Neural cell (in vitro differentiated cells): ENCODE results near the gene PHYH. TPM values are rescaled to one million over a fixed set of nuclear protein-coding genes. Genes with fewer than 3 reads are reported as not detected.

Experiments
- H2AFZ ChIP-seq: fragments of 200-600, 300-800 bp; sonication (generic), shearing (Covaris generic); 2 replicates; pipeline ENCODE4 v1.6.0; 2014; ENCODE audit warnings: low read depth, mild to moderate bottlenecking, antibody characterized with exemption, low read length, moderate library complexity
- H3F3A ChIP-seq: fragments of 200-600 bp; shearing (Covaris generic); 2 replicates; pipeline ENCODE4 v1.6.1; 2016; ENCODE audit warnings: mild to moderate bottlenecking, moderate library complexity, mixed read lengths, antibody characterized with exemption, low read length; ENCODE audit not compliant: insufficient read depth, poor library complexity, severe bottlenecking
- H3K27ac ChIP-seq: fragments of 200-600, 300-800 bp; sonication (generic), shearing (Covaris generic); 2 replicates; pipeline ENCODE4 v1.5.1; 2014; ENCODE audit warnings: mild to moderate bottlenecking, low read length, moderate library complexity
- H3K27me3 ChIP-seq: fragments of 300-800, 200-600 bp; sonication (generic), shearing (Covaris generic); 2 replicates; pipeline ENCODE4 v1.6.0; 2014; ENCODE audit warnings: mild to moderate bottlenecking, low read depth, low read length, moderate library complexity; ENCODE audit not compliant: insufficient read depth
- H3K36me3 ChIP-seq: fragments of 300-800, 200-600 bp; sonication (generic), shearing (Covaris generic); 2 replicates; pipeline ENCODE4 v1.5.1; 2014; ENCODE audit warnings: mild to moderate bottlenecking, antibody characterized with exemption, low read length, moderate library complexity; ENCODE audit not compliant: insufficient read depth
- H3K4me2 ChIP-seq: fragments of 300-800, 200-600 bp; sonication (generic), shearing (Covaris generic); 2 replicates; pipeline ENCODE4 v1.6.0; 2014; ENCODE audit warnings: mild to moderate bottlenecking, low read length
- H3K4me3 ChIP-seq: fragments of 300-800, 200-600 bp; sonication (generic), shearing (Covaris generic); 2 replicates; pipeline ENCODE4 v1.5.1; 2014; ENCODE audit warnings: mild to moderate bottlenecking, low read length, moderate library complexity
- H3K79me2 ChIP-seq: fragments of 200-600 bp; shearing (Covaris generic); replicated peaks from 2 replicates; pipeline ENCODE4 v1.6.0; 2014; ENCODE audit warnings: mild to moderate bottlenecking, low read length, moderate library complexity; ENCODE audit not compliant: insufficient read depth
- H3K9ac ChIP-seq: fragments of 300-800, 200-600 bp; sonication (generic), shearing (Covaris generic); 2 replicates; pipeline ENCODE4 v1.6.1; 2016; ENCODE audit warnings: mild to moderate bottlenecking, low read length, mixed read lengths
- H3K9me2 ChIP-seq: fragments of 200-600 bp; shearing (Covaris generic); 2 replicates; pipeline ENCODE4 v1.6.1; 2016; ENCODE audit warnings: mild to moderate bottlenecking, low read length, mixed read lengths; ENCODE audit not compliant: insufficient read depth
- H3K9me3 ChIP-seq: fragments of 200-600, 300-800 bp; sonication (generic), shearing (Covaris generic); 2 replicates; pipeline ENCODE4 v1.6.1; 2016; ENCODE audit warnings: mild to moderate bottlenecking, mixed run types, low read length, moderate library complexity, mixed read lengths
- H4K20me1 ChIP-seq: fragments of 200-600 bp; shearing (Covaris generic); 2 replicates; pipeline ENCODE4 v1.6.1; 2016; ENCODE audit warnings: mild to moderate bottlenecking, mixed run types; ENCODE audit not compliant: insufficient read depth
- EP300 ChIP-seq: fragments of 450-650 bp; conservative IDR thresholded peaks from 2 replicates; pipeline ENCODE4 v1.6.1; 2014; ENCODE audit warnings: antibody characterized with exemption, mild to moderate bottlenecking, moderate library complexity; ENCODE audit not compliant: poor library complexity, severe bottlenecking
- EZH2 ChIP-seq: fragments of 200-600, 300-800 bp; shearing (Covaris generic), sonication (generic); IDR thresholded peaks from 2 replicates; pipeline ENCODE4 v1.6.1; 2014; ENCODE audit warnings: antibody characterized with exemption, low read length, borderline replicate concordance, mild to moderate bottlenecking; ENCODE audit not compliant: insufficient read depth, poor library complexity, severe bottlenecking
- MXI1 ChIP-seq: fragments of 450-650 bp; conservative IDR thresholded peaks from 2 replicates; pipeline ENCODE4 v1.6.1; 2014; ENCODE audit warnings: antibody characterized with exemption, mild to moderate bottlenecking; ENCODE audit not compliant: poor library complexity, severe bottlenecking
- POLR2AphosphoS5 ChIP-seq: IDR thresholded peaks from 2 replicates; pipeline ENCODE4 v1.6.1; 2012
- RAD21 ChIP-seq: fragments of 450-650 bp; conservative IDR thresholded peaks from 2 replicates; pipeline ENCODE4 v1.6.1; 2014; ENCODE audit warnings: antibody characterized with exemption, mild to moderate bottlenecking, moderate library complexity
- SMC3 ChIP-seq: fragments of 450-650 bp; conservative IDR thresholded peaks from 2 replicates; pipeline ENCODE4 v1.6.1; 2014; ENCODE audit warnings: antibody characterized with exemption, mild to moderate bottlenecking, moderate library complexity; ENCODE audit not compliant: poor library complexity
- TAF1 ChIP-seq: IDR thresholded peaks from 2 replicates; pipeline ENCODE4 v1.6.1; 2012; ENCODE audit warnings: low read depth
- polyA plus RNA-seq: library from polyadenylated mRNA; depleted of rRNA; stranded (reverse); fragments of >200 nt; gene quantifications from 2 replicates; pipeline ENCODE4 v1.2.3, GENCODE V29; 2014
- TF ChIP-seq, protein P1 (sequence below): fragments of 450-650 bp; IDR thresholded peaks from 2 replicates; pipeline ENCODE4 v1.5.1; 2014; ENCODE audit warnings: antibody characterized with exemption, mild to moderate bottlenecking, moderate library complexity; ENCODE audit not compliant: poor library complexity, severe bottlenecking
- TF ChIP-seq, protein P2 (sequence below): IDR thresholded peaks from 2 replicates; pipeline ENCODE4 v1.6.1; 2012; ENCODE audit warnings: borderline replicate concordance

Gene PHYH
- polyA plus RNA-seq, 1 donor from 2014 or later: 7.7 TPM

DNA sequence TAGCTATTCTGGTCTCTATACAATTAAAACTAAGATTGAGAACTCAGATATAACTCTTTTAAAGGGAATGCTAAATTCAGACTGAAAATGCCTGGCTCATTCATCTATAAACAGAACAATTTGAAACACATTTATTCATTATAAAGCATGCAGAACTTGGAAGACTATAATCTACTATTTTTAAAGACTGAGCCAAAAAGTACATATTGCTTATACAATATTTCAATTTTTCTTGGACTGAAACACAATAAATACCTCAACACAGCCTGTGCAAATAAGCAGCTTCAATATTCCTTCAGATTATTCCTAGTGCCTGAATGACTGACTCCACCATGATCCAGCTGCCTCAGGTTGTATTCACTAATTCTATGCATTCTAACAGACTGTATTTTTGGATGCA lies 15.5 kb upstream of the PHYH start:
- Histone ChIP-seq H3K27me3 (no peaks in the 10 kb centered on the region), H4K20me1 (no peaks in the 10 kb centered on the region), H2AFZ (no peak overlapping the region), H3K9ac (no peak overlapping the region), H3K4me2 (no peak overlapping the region), H3K36me3 (no peaks in the 10 kb centered on the region), H3K4me3 (no peak overlapping the region), H3K27ac (no peak overlapping the region), H3K9me2 (no peaks in the 10 kb centered on the region), H3K79me2 (no peaks in the 10 kb centered on the region), H3F3A (no peaks in the 10 kb centered on the region), H3K9me3 (no peaks in the 10 kb centered on the region)
- no peak for TF ChIP-seq EP300
- no peak for TF ChIP-seq MXI1
- no peak for TF ChIP-seq SMC3
- TF ChIP-seq EZH2: no peak
- no peak for TF ChIP-seq RAD21
- TF ChIP-seq POLR2AphosphoS5: no peak
- no peak for TF ChIP-seq TAF1
- TF ChIP-seq, protein P1, sequence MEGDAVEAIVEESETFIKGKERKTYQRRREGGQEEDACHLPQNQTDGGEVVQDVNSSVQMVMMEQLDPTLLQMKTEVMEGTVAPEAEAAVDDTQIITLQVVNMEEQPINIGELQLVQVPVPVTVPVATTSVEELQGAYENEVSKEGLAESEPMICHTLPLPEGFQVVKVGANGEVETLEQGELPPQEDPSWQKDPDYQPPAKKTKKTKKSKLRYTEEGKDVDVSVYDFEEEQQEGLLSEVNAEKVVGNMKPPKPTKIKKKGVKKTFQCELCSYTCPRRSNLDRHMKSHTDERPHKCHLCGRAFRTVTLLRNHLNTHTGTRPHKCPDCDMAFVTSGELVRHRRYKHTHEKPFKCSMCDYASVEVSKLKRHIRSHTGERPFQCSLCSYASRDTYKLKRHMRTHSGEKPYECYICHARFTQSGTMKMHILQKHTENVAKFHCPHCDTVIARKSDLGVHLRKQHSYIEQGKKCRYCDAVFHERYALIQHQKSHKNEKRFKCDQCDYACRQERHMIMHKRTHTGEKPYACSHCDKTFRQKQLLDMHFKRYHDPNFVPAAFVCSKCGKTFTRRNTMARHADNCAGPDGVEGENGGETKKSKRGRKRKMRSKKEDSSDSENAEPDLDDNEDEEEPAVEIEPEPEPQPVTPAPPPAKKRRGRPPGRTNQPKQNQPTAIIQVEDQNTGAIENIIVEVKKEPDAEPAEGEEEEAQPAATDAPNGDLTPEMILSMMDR: no peak

DNA sequence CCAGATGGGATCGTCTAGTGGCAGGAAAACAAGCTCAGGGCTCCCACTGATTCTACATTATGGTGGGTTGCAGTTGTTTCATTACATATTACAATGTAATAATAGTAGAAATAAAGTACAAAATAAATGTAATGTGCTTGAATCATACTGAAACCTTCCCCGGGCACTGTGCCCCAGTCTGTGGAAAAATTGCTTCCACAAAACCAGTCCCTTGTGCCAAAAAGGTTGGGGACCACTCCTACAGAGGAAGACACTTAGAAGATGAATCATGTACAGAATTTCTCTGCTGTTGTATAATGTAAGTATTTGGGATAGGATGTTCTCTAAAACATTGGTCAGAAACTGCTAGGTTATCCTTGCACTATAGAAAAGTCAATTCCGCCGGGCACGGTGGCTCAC lies 11.3 kb upstream of the PHYH start:
- H3K9me3 ChIP-seq: no peaks in the 10 kb centered on the region
- no peak overlapping the region for H3K4me2 ChIP-seq
- no peak overlapping the region for H3K27ac ChIP-seq
- TF ChIP-seq EP300 (no peak), RAD21 (no peak)
- TF ChIP-seq, protein P2, sequence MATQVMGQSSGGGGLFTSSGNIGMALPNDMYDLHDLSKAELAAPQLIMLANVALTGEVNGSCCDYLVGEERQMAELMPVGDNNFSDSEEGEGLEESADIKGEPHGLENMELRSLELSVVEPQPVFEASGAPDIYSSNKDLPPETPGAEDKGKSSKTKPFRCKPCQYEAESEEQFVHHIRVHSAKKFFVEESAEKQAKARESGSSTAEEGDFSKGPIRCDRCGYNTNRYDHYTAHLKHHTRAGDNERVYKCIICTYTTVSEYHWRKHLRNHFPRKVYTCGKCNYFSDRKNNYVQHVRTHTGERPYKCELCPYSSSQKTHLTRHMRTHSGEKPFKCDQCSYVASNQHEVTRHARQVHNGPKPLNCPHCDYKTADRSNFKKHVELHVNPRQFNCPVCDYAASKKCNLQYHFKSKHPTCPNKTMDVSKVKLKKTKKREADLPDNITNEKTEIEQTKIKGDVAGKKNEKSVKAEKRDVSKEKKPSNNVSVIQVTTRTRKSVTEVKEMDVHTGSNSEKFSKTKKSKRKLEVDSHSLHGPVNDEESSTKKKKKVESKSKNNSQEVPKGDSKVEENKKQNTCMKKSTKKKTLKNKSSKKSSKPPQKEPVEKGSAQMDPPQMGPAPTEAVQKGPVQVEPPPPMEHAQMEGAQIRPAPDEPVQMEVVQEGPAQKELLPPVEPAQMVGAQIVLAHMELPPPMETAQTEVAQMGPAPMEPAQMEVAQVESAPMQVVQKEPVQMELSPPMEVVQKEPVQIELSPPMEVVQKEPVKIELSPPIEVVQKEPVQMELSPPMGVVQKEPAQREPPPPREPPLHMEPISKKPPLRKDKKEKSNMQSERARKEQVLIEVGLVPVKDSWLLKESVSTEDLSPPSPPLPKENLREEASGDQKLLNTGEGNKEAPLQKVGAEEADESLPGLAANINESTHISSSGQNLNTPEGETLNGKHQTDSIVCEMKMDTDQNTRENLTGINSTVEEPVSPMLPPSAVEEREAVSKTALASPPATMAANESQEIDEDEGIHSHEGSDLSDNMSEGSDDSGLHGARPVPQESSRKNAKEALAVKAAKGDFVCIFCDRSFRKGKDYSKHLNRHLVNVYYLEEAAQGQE: no peak
- TF ChIP-seq, protein P1: no peak
- no peak overlapping the region for H3K9ac ChIP-seq
- H3K36me3 ChIP-seq: no peaks in the 10 kb centered on the region
- no peaks in the 10 kb centered on the region for H3F3A ChIP-seq
- H3K4me3 ChIP-seq: no peak overlapping the region
- H3K9me2 ChIP-seq: no peaks in the 10 kb centered on the region
- no peaks in the 10 kb centered on the region for H4K20me1 ChIP-seq
- no peak overlapping the region for H2AFZ ChIP-seq
- H3K27me3 ChIP-seq: no peaks in the 10 kb centered on the region
- H3K79me2 ChIP-seq: no peaks in the 10 kb centered on the region
